HG03521 (cell line): ENCODE measurements around the gene TRIM75.
"Not testable (repeated sequence)": the region's sequence is repeated elsewhere in the genome, so short reads cannot be mapped to it uniquely, and the experiment has no call there.

Experiments used
- ATAC-seq: cut with Tn5 transposase; IDR thresholded peaks from one replicate; pipeline ENCODE4 v1.9.1; 2021; ENCODE audit warnings: mild to moderate bottlenecking, moderate library complexity; ENCODE audit not compliant: unreplicated experiment

TRIM75 gene

GRCh38 chr4:165073346-165073745 lies 19.7 kb downstream of the TRIM75 start:
- not testable (repeated sequence) for ATAC-seq

DNA sequence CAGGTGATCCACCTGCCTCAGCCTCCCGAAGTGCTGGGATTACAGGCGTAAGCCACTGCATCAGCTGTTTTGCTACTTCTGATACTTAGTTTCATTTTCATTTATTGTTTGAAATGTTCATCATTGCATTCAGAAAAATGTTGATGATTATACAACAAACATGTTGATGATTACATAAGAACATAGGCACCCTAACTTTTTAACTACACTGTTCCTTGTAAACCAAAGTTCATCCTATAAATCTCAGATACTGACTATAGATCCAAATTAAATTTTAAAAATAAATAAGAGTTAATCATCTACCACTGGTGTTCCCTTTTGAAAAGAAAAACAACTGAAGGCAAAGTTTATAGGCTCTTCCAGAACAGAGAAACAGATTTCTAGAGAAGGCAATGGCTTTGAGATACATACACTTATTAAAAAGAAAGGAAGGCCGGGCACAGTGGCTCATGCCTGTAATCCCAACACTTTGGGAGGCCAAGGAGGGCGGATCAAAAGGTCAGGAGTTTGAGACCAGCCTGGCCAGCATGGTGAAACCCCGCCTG lies 23.4 kb downstream of the TRIM75 start:
- no peak for ATAC-seq

- ATAC-seq, result no peak
These were observed 25.8 kb downstream of the TRIM75 start for GRCh38 chr4:165079476-165079875.

GRCh38 chr4:165084787-165085186 lies 31.1 kb downstream of the TRIM75 start:
- ATAC-seq, result not testable (repeated sequence)

DNA sequence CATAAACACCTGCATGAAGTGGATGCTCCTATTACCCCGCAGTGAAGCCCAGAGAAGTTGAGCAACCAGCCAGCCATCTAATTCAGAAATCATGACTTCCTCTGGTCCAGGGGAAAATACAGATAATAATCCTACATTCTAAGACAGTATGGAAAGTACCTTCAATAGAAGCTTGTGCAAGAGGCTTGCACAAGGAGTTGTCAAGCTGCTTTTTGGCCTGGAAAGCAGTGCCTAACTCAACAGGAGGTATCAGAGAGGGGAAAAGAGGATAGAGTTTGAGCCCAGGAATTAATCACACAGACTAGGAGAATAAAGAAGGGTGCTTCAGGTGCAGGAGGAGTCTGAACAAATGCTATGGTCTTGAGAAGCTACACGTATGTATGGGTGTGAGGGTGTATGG lies 32.3 kb downstream of the TRIM75 start:
- ATAC-seq, result no peak

DNA sequence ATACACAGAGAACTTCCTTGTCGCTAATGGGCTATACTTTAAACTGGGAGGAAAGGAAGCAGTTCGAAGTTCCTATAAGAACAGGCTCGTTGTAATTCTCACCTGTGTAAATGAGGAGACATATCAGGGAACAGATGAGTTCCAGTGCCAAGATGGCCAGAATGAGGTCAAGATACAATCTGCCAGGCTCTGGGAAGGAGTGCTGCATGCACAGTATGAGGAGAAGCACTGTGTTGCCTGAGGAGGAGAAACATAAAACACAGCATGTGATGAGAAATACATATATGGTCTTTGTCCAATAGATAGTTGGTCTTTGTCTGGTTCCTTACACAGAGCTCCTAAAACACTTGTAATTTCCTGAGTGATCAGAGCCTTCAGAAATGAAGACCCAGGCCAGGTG lies 34.7 kb downstream of the TRIM75 start:
- no peak for ATAC-seq

DNA sequence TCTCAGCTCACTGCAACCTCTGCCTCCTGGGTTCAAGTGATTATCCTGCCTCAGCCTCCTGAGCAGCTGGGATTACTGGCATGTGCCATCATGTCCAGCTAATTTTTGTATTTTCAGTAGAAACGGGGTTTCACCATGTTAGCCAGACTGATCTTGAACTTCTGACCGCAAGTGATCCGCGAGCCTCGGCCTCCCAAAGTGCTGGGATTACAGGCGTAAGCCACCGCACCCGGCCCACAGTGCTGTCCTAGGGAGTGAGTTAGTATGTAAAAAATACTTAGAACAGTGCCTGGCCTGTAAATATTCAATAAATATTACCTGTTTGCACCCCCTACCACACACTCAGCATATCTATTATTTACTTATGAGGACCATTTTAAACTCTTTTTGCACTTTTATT lies 38.5 kb downstream of the TRIM75 start:
- not testable (repeated sequence) for ATAC-seq

DNA sequence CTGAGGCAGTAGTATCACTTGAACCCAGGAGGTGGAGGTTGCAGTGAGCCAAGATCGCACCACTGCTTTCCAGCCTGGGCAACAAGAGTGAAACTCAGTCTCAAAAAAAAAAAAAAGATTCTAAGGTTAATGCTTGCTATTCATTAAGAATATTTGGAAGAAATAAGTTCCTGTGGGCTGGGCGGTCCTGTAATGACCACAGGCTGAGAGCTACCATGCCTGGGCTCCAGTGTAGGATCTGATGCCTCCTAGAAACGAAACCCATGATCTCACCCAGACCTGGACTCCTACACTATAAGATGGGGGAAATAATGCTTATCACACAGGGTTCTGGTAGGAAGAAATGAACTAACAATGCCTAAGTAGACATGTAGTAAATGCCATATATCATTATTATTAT lies 41.2 kb downstream of the TRIM75 start:
- no peak for ATAC-seq

- no peak for ATAC-seq
These were observed 41.6 kb downstream of the TRIM75 start for GRCh38 chr4:165095291-165095690.

DNA sequence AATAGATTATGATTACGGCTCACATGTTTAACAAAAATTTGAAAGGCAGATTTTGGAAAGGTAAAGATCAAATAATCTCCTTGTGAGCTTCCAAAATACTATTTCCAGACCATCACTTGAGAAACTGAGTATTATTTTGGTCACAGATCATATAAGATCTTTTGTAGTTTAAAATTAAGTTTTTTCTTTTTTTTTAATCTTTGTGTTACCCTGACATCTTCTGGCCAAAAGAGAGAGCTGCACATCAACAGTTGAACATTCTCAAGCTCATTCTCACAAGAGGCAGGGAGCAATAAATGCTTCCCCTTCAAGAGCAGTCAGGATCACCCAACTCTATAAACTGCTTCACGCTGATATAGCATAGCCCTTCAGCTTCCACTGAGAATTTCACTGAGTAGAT lies 43.1 kb downstream of the TRIM75 start:
- ATAC-seq, result no peak

DNA sequence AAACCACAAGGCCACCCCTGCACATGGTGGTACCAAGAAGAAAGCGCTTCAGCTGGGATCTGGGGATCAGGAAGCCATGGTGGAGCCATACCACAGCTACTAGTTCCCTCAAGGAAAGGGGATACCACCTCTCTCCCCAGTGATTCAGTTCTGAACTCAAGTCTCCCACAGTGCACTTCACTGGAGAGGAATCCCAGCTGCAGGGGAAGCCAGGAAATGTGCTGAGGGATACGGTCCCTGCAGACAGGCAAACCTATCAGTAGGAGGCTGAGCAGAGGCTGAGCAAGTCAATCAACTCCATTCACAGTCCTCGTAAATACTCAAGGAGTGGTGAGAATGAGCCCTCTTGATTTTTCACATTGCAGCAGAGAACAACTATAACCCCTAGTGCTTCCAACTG lies 48.0 kb downstream of the TRIM75 start:
- no peak for ATAC-seq

- ATAC-seq, result no peak
These were observed 52.9 kb downstream of the TRIM75 start for GRCh38 chr4:165106518-165106917.
